CD4-positive, alpha-beta T cell treated with Interleukin-10 for 1 hour (primary cell): ENCODE results near the gene FAM53B.
"Not testable (repeated sequence)": the region's sequence is repeated elsewhere in the genome, so short reads cannot be mapped to it uniquely, and the experiment has no call there.

ENCODE experiments used
- DNase-seq: peaks from one replicate; pipeline ENCODE4 v3.0.0-alpha.2; 2020

The FAM53B gene

DNA sequence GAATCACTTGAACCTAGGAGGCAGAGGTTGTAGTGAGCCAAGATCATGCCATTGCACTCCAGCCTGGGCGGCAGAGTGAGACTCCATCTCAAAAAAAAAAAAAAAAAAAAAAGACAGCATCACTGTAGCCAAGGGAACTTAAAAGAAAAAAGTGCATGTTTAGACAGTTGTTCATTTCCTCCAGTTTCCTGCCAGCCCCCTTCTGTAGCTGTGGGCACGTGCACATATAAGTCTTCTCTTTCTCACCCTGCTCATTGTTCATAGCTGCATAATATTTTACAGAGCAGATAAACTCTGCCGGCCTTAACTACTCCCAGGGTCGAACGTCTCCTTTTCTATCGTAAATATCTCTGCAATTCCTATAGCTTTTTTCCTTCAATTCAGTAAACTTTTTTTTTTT is 149.9 kb downstream of the FAM53B start:
- DNase-seq: no peak

GRCh38 chr10:124593431-124593985 is 150.7 kb downstream of the FAM53B start:
- no peak for DNase-seq

DNA sequence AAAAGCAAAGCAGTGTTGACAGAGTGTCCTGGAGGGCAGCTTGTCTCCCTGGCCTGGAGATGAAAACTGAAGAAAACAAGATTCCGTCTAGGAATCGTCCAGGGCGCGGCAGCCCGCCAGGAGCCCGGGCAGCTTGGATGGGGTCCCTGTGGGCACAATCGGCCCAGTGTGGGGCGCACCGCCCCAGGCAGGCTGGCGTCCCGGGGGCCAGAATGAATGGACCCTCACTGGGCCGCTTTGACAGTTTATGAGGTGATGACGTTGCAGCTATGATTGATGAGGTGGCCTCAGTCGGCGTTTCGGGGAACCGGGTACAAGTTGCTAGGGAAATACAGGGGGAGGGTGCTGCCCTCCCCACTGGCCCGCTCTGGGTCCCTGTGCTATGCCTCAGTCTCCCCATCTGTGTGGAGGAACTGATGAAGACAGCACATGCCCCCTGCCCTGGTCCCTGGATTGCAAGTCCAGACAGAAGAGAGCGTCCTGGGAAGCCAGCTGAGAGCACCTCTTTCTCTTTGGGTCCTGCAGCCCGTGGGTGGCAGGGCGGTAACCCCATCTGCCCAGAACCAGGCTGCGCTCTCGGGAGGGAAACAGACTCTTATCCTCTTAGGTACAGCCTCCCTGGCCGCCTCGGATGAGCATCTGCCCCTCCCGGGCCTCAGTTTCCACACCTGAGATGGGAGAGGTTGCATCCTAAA is 151.3 kb downstream of the FAM53B start:
- no peak for DNase-seq

- DNase-seq: no peak
These were observed 152.1 kb downstream of the FAM53B start for GRCh38 chr10:124592101-124592500.

- DNase-seq: no peak
These were observed 153.1 kb downstream of the FAM53B start for GRCh38 chr10:124591123-124591495.

DNA sequence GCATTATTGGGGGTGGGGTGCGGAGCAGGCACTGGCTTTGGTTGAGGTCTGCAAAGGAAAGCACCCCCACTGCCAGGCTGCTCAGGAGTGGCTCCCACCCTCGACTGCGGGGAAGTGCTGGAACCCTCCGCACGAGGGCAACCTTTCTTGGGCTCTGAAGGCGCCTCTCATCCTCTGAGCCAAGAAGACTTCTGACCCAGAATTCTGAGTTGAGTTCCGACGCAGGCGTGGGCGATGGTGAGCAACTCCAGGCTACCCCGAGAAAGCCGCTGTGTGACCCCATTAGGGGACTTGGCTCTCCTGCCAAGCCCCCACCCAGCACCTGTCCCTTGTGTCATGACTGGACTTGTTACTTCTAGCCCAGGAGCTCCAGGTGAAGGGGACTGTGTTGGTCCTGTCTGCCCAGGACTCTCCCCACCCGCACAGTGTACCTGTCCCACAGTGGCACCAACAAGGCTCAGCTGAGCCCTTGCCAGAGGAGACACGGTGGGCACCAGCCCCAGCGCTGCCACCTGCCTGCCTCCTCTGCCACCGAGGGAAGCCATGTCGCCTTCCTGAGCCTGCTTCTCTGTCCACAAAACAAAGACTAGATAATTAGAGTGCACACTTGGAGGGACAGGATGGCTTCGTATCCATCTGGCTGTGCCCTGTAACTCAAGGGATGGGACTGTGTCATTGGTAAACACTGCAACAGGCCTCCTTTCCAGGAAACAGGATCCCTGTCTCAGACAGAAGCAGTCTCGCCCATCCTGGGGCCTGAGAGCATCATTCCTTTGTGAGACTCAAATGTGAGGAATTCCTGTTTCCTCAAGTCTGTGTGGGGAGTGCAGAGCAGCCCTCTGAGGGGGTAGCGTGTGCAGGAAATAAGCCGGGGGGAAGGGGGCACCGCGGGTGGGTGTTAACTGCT is 153.7 kb downstream of the FAM53B start:
- no peak for DNase-seq

- DNase-seq: no peak
These were observed 154.6 kb downstream of the FAM53B start for GRCh38 chr10:124589491-124590041.

DNA sequence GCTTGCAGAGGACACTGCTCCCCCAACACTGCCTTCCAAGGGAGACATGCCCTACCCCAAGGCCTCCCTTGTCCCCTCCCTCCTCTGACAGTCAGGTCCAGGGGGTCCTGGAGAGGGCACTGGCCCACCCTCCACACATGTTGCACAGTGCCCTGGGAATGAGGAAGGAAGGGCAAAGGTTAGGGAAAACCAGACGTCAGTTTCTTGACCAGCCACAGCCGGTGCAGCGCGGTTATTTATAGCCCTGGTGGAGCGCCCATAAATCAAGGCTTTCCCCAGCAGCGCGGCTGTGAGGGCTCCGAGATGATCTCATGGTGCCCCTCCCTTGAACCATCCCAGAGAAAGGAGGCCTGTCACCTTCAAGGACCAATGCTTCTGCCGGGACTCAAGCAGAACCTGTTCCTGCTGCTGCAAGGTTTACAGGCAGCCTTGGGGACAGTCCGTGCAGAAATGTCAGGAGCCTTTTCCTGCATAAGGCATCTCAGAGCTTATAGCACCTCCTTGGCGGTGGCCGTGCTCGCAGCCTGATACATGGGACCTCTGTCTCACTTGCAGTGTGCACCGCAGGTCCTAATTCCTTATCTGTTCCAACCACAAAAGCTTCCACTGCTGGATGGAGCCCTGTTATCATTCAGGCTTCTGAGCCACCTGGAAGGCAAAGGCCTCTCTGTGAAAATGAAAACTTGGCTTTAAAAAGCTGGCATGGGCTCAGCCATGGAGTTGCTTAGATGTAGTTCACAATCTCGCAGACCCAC is 155.3 kb downstream of the FAM53B start:
- DNase-seq: no peak

GRCh38 chr10:124588341-124588735 is 155.8 kb downstream of the FAM53B start:
- not testable (repeated sequence) for DNase-seq

DNA sequence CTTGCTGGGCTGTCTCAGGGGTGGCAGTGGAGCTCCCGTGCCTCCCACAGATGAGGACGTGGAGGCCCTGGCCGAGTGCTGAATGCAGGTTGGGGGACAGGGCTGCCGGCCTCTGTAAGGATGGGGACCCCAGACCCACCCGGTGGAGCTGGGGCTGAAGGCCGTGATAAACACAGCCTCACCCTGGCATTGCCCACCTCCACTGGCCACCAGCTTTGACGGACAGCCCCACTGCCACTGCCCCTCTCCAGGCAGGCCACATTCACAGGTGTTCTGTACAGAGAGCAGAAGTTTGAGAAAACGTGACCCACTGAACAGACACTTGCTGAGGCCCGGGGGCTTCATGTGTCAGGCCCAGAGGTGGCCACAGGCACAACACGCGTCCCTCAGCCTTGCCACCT is 156.4 kb downstream of the FAM53B start:
- no peak for DNase-seq

- no peak for DNase-seq
These were observed 158.0 kb downstream of the FAM53B start for GRCh38 chr10:124586142-124586541.

DNA sequence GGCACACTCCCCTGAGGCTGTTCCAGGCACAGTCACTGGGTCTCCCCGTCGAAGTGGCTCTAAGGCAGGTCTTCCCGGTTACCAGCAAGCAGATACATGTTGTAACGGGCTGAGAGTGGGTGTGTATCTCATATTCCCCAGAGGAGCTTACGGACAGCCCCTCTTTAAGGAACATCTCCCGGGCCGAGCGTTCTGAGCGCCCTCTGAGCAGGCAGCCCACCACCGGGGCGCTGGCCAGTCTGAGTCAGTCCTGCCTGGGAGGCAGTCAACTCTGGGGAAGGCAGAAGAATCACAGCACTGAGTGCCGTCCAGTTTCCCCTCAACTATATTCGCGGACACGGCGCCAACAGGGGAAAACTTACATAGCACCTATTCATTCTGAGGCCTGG is 165.2 kb downstream of the FAM53B start:
- no peak for DNase-seq

DNA sequence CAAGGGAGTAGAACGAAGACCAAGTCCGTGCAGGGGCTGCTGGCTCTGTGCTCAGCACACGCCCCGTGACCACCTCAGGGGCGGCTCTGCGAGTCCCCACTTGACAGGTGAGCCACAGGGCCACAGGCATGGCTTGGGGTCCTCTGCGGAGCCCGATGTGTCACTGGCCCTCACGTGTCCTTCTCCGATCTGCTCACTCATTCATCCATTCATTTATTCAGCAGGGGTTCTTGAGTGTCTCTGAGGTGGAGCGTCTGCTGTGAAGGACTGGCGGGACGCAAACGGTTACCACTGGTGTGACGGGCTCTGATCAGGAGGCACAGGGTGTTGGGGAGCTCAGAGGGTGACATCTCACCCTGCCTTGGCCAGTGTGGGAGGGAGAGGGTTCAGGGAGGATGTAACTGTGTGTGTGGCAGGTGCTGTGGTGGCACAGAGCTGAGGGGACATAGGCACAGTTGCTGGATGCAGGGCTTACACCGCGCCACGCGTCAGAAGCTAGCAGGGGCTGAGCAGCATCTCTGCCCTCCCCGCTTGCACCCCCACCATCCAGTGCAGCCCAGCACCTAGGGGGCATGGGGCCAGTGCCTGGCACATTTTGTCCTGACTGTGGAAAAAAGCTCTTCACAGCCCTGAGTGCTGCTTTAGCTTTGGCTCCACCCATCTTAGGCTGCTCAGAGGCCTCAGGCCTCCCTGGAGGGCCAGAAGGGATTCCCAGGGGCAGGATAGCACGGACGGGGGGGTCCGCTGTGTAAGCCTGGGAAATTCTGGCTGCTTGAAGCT is 165.8 kb downstream of the FAM53B start:
- DNase-seq: no peak

GRCh38 chr10:124577651-124578050 is 166.5 kb downstream of the FAM53B start:
- no peak for DNase-seq

GRCh38 chr10:124576526-124577420 is 167.4 kb downstream of the FAM53B start:
- no peak for DNase-seq

DNA sequence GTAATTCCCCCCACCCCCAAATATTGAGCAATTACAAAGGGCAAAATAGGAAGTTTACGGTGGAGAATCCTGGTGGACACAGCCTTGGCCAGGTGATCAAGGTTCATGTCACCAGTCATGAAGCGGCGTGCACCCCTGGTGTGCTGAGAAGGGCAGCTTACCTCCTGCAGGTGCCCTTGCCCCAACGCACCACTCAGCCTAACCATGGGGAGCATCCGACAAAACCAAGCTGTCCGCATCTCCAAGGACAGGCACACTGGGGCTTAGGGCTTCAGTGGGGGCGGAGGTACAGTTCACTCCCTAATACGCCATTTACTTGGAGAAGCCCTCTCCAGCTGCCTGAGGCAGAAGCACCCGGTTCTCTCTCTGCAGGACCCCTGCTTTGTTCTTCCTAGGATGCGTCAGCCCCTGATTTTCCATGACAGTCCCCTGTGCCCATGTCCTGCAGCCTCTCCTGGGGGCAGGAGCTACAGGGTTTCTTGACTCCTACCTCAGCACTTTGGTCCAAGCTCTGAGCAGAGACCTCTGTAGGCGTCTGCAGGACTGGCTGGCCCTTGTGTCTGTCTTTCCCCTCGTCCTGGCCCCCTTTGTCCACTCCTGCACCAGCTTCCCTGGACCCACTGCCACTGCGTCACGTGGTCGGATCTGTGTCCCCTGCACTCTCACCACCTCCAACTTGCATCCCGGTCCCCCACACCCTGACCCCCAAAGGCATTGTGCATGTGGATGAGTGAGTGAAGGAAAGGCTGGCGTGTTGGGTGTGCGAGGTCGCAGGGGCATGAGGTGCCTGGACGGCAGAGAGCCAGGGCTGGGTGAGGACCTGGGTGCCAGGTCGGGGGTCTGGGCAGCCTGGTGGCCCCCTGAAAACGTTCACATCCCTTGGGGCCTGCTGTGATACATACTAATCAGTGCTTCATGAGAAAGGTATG is 168.8 kb downstream of the FAM53B start:
- DNase-seq: no peak

DNA sequence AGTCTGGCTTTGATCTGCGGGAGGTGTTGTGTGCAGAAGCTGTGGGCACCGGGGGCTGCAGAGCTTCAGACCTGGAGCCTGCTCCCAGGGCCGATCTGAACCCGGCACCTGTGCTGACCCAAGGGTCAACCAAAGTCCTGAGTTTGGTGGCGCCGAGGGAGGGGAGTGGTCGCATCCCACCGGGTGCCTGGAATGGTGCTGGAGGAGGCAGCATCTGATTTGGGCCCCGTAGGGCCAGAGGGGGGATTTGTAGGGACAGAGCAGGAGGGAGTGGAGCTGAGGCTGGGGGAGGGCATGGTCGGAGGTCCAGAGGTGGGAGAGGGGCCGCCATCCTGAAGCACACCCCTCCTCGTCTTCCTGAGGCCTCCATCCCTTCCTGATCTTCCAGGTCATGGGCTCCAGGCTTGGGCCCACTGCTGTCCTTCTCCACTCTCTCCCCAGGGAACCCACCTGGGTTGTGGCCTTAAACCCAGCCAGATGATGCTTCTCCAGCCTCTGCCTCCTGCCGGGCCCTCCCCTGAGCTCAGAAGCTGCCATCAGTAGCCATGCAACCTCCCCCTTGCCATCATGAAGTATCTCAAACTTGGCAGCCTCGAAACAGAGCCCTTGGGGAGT is 169.6 kb downstream of the FAM53B start:
- DNase-seq: no peak

DNA sequence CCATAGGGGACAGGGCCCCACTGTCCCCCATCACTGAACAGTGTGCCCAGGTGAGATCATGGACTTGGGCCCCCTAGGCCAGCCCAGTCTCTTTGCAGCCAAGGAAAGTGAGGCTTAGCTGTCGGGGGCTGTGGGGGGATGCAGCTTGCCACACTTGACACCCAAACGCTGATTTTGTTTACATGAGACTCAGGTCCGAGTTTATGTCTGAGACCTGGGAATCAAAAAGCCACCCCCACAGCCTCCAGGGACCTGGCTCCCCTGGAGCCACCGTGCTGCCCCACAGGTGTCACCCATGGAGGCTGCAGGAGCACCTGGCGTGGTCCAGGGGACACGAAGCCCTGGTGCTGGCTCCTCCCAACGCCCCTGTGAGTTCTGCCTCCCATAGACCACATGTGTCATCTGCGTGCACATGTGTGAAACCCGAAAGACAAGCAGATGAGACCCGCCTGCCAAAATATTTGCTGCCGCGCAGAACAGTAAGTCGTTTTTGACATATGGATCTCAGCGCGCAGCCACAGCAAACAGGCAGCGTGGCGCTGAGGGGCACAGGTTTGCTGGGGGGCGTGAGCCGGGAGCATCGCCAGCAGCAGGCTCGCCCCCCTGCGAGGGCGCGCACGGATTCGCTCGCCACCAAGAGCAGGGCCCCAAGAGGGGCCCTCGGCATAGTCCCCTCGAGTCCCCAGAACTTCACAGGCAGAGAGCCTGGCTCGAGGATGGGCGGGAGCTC is 170.3 kb downstream of the FAM53B start:
- DNase-seq: no peak

DNA sequence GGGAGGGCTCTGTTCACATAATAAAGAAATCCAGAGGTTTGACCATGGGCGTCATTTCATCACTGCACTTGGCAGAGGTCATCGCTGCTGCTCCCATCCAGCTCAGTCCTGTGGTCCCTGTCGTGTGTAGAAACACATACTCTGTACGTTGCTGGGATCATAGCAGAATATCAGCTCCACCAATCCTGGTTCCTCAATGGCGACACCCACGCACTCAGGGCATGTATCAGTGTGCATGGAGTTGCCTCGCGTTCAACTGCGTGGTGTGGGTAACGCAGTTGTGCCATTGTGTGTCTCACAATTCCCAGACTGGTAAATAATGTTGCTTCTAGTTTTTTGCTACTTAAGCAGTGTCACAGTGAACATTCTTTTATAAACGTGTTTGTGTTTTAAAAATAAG is 171.4 kb downstream of the FAM53B start:
- DNase-seq: no peak
